Common myeloid progenitor, CD34-positive (primary cell): ENCODE measurements around the gene SYNE4.
"Not testable (repeated sequence)": the region's sequence is repeated elsewhere in the genome, so short reads cannot be mapped to it uniquely, and the experiment has no call there.

Experiments used
- CTCF ChIA-PET: fragments of 350-600 bp; sonication (Branson Sonifier 250); formaldehyde crosslinking; loops from one replicate; lab custom pipeline; 2021; ENCODE audit warnings: antibody characterized with exemption; lab: Charles Lee
- POLR2A ChIA-PET: fragments of 350-600 bp; sonication (Branson Sonifier 250); formaldehyde crosslinking; loops from one replicate; lab custom pipeline; 2021; ENCODE audit warnings: antibody characterized with exemption; lab: Charles Lee
- DNase-seq, 3 donors: peaks; one replicate each; pipeline versions ENCODE4 v3.0.0 to v3.0.0-alpha.2; 2013
- H3K27ac ChIP-seq, 2 experiments: 1 replicate in 1 of 2; 2 replicates in 1 of 2; pipeline ENCODE4 v1.7.0; 2013; ENCODE audit warnings: inconsistent platforms in 2 of 2, low read length in 2 of 2, mild to moderate bottlenecking in 2 of 2, low read depth in 1 of 2, moderate library complexity in 1 of 2; ENCODE audit not compliant: severe bottlenecking in 2 of 2, insufficient read depth in 1 of 2, poor library complexity in 1 of 2
- H3K27me3 ChIP-seq, 5 experiments: replicated peaks in 2 of 5; 1 replicate in 3 of 5; 2 replicates in 2 of 5; pipeline versions ENCODE4 v1.6.1 to v1.7.0; 2013; ENCODE audit warnings: low read length in 4 of 5, mild to moderate bottlenecking in 2 of 5, moderate library complexity in 2 of 5, inconsistent platforms in 1 of 5; ENCODE audit not compliant: insufficient read depth in 5 of 5, control insufficient read depth in 4 of 5
- H3K36me3 ChIP-seq, 4 experiments: 1 replicate in 2 of 4; 2 replicates in 2 of 4; pipeline versions ENCODE4 v1.6.1 to v1.7.0; 2013; ENCODE audit warnings: low read length in 3 of 4, control low read depth in 1 of 4, mild to moderate bottlenecking in 1 of 4; ENCODE audit not compliant: control insufficient read depth in 4 of 4, insufficient read depth in 4 of 4
- H3K4me1 ChIP-seq, 4 experiments: 1 replicate in 3 of 4; 2 replicates in 1 of 4; pipeline versions ENCODE4 v1.6.1 to v1.7.1; 2013; ENCODE audit warnings: low read length in 3 of 4, mild to moderate bottlenecking in 3 of 4, control low read depth in 1 of 4, inconsistent platforms in 1 of 4, moderate library complexity in 1 of 4; ENCODE audit not compliant: control insufficient read depth in 4 of 4, insufficient read depth in 4 of 4; ENCODE audit errors: control extremely low read depth in 1 of 4
- H3K4me3 ChIP-seq, 7 experiments: 1 replicate in 4 of 7; 2 replicates in 3 of 7; pipeline versions ENCODE4 v1.5.1 to v1.7.0; 2013; ENCODE audit warnings: mild to moderate bottlenecking in 7 of 7, low read length in 6 of 7, moderate library complexity in 6 of 7, inconsistent platforms in 2 of 7, low read depth in 2 of 7, control low read depth in 1 of 7; ENCODE audit not compliant: insufficient read depth in 4 of 7, control insufficient read depth in 1 of 7; ENCODE audit errors: extremely low read depth in 1 of 7
- H3K9me3 ChIP-seq, 5 experiments: 1 replicate in 4 of 5; 2 replicates in 1 of 5; pipeline versions ENCODE4 v1.6.1 to v1.7.1; 2013; ENCODE audit warnings: low read length in 4 of 5, mild to moderate bottlenecking in 2 of 5, inconsistent platforms in 1 of 5, low read depth in 1 of 5, moderate library complexity in 1 of 5; ENCODE audit not compliant: control insufficient read depth in 4 of 5, insufficient read depth in 2 of 5; ENCODE audit errors: control extremely low read depth in 1 of 5
- WGBS: methylation state at CpG from one replicate; pipeline ENCODE4 v1.1.5; 2013; ENCODE audit not compliant: insufficient coverage; 5-methylcytosine and 5-hydroxymethylcytosine counted together

SYNE4 gene

DNA sequence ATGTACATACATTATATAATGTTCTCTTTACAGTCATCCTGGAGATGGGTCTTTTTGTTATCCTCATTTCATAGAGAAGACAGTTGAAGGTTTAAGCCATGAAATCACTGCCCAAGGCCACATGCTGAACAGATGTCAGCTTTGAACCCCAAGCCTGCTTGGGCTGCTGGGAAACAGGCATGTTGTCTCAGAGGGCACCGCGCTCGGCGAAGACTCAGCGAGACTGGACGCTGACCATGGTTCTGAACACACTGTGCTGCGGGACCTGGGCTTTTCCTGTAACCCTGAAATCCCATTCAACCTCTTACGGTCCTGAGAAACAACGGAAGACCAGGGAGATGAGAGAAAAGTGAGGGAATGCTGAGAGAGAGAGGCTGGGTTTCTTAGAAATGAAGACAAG is 45.1 kb downstream of the SYNE4 start:
- Histone ChIP-seq H3K4me3 (no peak overlapping the region), H3K27ac (no peak overlapping the region), H3K36me3 (no peaks in the 10 kb centered on the region), H3K27me3 (peaks cover 0 to 41% (median 11%) of the 10 kb centered on the region in 5 experiments), H3K4me1 (peaks cover 0 to 10% (median 8%) of the 10 kb centered on the region in 4 experiments), H3K9me3 (peaks cover 0 to 2% (median 0%) of the 10 kb centered on the region in 5 experiments)
- CTCF ChIA-PET, result interaction anchor here (1.1 kb wide), 1 partner anchor 16 kb away, joined by 4 read pairs; no protein-coding TSS in a partner anchor
- 2% methylated on average over 5 of the region's 9 CpGs for WGBS
- POLR2A ChIA-PET, result no interaction called here
- DNase-seq, result peak; percentile 40 to 75 (median 69)

DNA sequence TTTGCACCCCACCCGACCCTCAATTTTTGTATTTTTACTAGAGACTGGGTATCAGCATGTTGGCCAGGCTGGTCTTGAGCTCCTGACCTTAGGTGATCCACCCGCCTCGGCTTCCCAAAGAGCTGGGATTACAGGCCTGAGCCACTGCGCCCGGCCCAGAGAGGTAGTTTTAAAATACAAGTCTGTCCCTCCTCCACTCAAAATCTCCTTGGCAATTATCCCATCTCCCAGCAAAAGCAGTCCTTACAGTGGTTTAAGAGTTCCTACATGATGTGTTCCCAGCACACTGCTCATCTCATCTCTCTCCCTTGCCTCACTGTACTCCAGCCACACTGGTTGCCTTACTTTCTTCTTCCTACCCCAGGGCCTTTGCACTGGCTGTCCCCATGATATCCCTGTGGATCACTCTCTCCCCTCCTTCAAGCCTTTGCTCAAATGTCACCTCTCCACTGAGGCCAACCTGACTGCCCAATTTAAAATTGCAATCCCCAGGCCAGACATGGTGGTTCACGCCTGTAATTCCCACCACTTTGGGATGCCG is 48.1 kb downstream of the SYNE4 start:
- Histone ChIP-seq H3K27me3 (peaks cover 0 to 51% (median 15%) of the 10 kb centered on the region in 5 experiments), H3K4me1 (peaks cover 0 to 10% (median 8%) of the 10 kb centered on the region in 4 experiments), H3K4me3 (no peak overlapping the region), H3K36me3 (no peaks in the 10 kb centered on the region), H3K27ac (no peak overlapping the region), H3K9me3 (peaks cover 0 to 2% (median 0%) of the 10 kb centered on the region in 5 experiments)
- 95% methylated on average over 2 of the region's 7 CpGs for WGBS
- DNase-seq, result no peak
- ChIA-PET CTCF (interaction anchor here (1.0 kb wide), 1 partner anchor 22 kb away, joined by 3 read pairs; no protein-coding TSS in a partner anchor), POLR2A (no interaction called here)

DNA sequence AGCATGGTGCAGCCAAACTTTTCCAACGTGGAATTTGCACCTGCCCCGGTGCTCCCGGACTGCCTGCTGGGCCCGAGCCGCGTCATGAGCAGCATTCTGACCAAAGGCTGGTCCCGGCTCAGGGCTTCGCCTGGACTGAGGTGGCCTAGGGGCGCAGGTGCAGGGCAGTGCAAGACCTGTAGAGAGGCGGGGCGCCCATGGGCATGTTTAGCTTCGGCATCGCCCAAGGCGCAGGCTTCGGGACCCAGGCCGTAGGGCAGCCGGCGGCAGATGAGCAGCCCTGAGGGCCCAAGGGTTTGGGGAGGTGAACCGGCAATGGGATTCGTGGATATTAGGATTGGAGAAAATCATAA is 48.7 kb downstream of the SYNE4 start:
- no peak overlapping the region for H3K4me3 ChIP-seq
- peaks cover 0 to 2% (median 0%) of the 10 kb centered on the region in 5 experiments for H3K9me3 ChIP-seq
- H3K36me3 ChIP-seq, result no peaks in the 10 kb centered on the region
- peaks cover 0 to 10% (median 8%) of the 10 kb centered on the region in 4 experiments for H3K4me1 ChIP-seq
- DNase-seq, result no peak
- 37% methylated on average over 17 of the region's 20 CpGs for WGBS
- H3K27ac ChIP-seq, result no peak overlapping the region
- POLR2A ChIA-PET, result no interaction called here
- H3K27me3 ChIP-seq, result peaks cover 0 to 51% (median 15%) of the 10 kb centered on the region in 5 experiments
- CTCF ChIA-PET, result interaction anchor here (1.0 kb wide), 1 partner anchor 22 kb away, joined by 3 read pairs; no protein-coding TSS in a partner anchor

DNA sequence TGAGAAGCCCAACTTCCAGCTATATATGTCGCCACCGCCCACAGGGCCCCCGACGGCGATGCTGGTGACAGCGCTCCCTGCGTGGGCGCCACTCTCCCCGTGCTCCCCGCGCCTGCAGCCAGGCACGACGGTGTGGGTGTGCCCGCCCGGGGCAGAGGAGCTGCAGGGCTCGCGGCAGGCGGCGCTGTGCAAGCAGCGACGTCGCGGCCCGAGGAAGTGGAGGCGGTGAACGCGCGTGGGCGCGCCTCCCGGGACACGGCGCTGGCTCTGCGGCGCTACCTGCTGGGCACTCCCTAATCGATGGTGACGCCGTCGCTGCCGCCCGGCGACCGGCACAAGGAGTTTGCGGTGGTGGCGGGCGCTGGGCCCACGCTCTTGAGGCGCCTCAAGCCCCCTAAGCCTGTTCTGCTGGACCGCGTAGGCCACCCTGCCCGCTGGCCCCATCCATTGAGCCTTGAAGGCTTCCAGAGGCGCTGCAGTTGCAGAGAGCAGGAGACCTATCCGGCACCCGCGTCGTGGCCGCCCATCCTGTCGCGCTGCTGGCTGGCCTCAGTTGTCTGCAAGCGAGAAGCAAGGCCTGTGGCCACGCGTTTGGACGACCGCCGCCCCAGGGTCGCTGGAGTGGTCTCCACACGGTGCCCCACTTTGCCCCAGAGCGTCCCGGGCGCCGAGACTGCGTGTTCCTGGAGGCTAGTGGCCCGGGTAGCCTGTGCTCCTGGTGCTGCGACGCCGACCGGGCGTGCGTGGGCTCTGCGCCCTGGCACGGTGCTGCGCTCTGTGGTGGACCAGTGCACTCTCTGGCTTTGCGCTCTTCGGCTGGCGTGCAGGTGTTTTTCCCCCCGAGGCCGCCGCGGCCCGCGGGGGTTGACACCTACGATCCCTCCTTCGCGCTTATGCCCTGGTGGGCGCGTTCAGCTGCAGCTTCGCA is 49.3 kb downstream of the SYNE4 start:
- H3K4me1 ChIP-seq, result peaks cover 0 to 10% (median 8%) of the 10 kb centered on the region in 4 experiments
- 11% methylated on average over 91 of the region's 97 CpGs for WGBS
- ChIA-PET CTCF (interaction anchor here (1.4 to 2.7 kb wide), 3 partner anchors 9 to 36 kb away, joined by 4 to 11 read pairs (median 4); partner anchors contain the start of gene SDHAF1), POLR2A (no interaction called here)
- no peak overlapping the region for H3K27ac ChIP-seq
- no peaks in the 10 kb centered on the region for H3K36me3 ChIP-seq
- H3K4me3 ChIP-seq, result peak overlapping the region in 4 of 7 experiments; percentile 13 to 48 (median 30)
- peaks cover 0 to 2% (median 0%) of the 10 kb centered on the region in 5 experiments for H3K9me3 ChIP-seq
- DNase-seq, result peak; percentile 54 to 70 (median 67)
- peaks cover 0 to 51% (median 15%) of the 10 kb centered on the region in 5 experiments for H3K27me3 ChIP-seq

DNA sequence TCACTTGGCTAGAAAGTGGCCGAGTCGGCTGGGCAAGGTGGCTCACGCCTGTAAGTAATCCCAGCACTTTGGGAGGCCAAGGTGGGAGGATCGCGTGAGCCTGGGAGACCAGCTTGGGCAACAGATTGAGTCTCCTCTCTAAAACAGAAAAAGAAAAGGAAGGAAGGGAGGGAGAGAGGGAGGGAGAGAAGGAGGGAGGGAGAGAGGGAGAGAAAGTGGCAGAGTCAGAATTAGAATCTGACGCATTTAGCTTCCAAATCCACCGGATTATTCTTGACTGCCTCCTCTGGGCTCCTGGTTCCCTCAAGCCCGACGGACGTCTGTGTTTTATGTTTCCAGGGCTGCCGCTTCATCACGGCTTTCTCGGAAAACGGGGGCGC is 50.0 kb downstream of the SYNE4 start:
- DNase-seq, result no peak
- peak overlapping the region in 1 of 7 experiments; percentile 13 for H3K4me3 ChIP-seq
- H3K4me1 ChIP-seq, result peaks cover 4 to 15% (median 13%) of the 10 kb centered on the region in 4 experiments
- 54% methylated on average over 11 of the region's 15 CpGs for WGBS
- peaks cover 0 to 2% (median 0%) of the 10 kb centered on the region in 5 experiments for H3K9me3 ChIP-seq
- peaks cover 0 to 51% (median 15%) of the 10 kb centered on the region in 5 experiments for H3K27me3 ChIP-seq
- H3K27ac ChIP-seq, result no peak overlapping the region
- POLR2A ChIA-PET, result no interaction called here
- H3K36me3 ChIP-seq, result no peaks in the 10 kb centered on the region
- CTCF ChIA-PET, result interaction anchor here (1.1 to 2.7 kb wide), 5 partner anchors 9 to 103 kb away, joined by 3 to 11 read pairs (median 4); partner anchors contain the start of gene SDHAF1

DNA sequence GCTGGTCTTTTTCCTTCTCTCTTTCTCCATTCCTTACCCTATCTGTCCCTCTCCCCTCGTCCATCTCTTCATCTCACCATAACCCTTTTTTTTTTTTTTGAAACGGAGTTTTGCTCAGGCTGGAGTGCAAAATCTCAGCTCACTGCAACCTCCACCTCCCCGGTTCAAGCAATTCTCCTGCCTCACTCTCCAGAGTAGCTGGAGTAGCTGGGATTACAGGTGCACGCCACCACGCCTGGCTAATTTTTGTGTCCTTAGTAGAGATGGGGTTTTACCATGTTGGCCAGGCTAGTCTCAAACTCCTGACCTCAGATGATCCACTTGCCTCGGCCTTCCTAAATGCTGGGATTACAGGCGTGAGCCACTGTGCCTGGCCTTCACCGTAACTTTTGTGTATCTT is 51.2 kb downstream of the SYNE4 start:
- peaks cover 10 to 27% (median 22%) of the 10 kb centered on the region in 4 experiments for H3K4me1 ChIP-seq
- CTCF ChIA-PET, result interaction anchor here (1.2 to 2.7 kb wide), 3 partner anchors 10 to 104 kb away, joined by 3 to 11 read pairs (median 4); partner anchors contain the start of gene SDHAF1
- H3K9me3 ChIP-seq, H3K27ac ChIP-seq, H3K4me3 ChIP-seq, POLR2A ChIA-PET, DNase-seq, H3K36me3 ChIP-seq: not testable (repeated sequence)
- H3K27me3 ChIP-seq, result peaks cover 0 to 47% (median 15%) of the 10 kb centered on the region in 5 experiments
- WGBS, result 100% methylated on average over 6 of the region's 8 CpGs
